HG03354 (cell line): Measurements from ENCODE around the gene NOL4L.
"Not testable (repeated sequence)": the region's sequence is repeated elsewhere in the genome, so short reads cannot be mapped to it uniquely, and the experiment has no call there.

Experiments
- ATAC-seq: cut with Tn5 transposase; IDR thresholded peaks from one replicate; pipeline ENCODE4 v1.9.1; 2021; ENCODE audit warnings: mild to moderate bottlenecking; ENCODE audit not compliant: unreplicated experiment, poor library complexity, severe bottlenecking

Gene NOL4L

DNA sequence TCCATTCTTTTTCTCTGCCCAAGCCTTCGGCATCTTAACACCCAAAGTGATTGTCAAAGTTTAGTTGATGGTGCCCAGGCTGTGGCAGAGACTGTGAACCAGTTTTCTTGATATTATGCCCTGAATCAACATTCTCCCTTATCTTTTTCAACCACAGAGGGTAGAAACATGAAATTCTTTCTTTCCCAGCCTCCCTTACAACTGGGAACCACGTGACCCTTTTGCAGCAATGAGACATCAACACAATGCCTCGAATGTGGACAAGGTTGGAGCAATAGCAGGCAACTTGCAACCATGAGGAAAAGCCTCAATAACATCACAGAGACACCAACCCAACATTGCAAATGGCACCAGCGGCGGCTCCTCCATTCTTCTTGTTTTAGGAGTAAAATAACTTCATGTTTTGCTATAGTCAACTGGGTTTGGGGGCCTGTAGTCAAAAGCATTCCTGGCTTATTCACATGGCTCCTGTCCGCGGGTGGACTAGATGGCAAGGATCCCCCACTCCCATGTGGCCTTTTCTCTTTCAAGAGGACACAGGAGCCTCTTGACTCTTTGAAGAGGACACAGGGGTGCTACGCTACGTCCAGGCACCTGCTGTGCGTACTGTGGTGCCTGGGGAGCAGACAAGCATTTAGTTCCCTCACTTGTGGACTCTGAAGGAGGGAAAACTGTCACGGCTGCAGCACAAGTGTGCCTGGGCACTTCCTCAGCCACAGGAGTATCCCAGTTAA is 90.5 kb downstream of the NOL4L start:
- ATAC-seq, result no peak

DNA sequence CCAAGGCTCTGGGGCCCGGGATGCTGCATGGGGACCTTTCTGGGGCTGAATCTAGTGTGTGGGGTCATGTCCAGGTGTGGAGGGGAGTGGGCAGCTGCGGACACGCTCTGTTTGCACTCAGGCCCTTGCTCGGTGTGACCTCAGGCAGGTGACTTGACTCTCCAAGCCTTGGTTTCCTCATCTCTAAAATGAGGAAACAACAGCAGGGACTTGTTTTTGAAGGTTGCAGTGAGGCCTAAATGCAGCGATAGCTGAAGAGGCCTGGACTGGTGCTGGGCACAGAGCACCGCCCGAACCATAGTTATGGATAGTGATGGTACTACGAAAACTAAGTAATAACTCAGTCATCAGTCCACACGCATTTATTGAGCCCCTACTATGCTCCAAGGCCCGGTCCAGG is 91.8 kb downstream of the NOL4L start:
- ATAC-seq, result no peak

DNA sequence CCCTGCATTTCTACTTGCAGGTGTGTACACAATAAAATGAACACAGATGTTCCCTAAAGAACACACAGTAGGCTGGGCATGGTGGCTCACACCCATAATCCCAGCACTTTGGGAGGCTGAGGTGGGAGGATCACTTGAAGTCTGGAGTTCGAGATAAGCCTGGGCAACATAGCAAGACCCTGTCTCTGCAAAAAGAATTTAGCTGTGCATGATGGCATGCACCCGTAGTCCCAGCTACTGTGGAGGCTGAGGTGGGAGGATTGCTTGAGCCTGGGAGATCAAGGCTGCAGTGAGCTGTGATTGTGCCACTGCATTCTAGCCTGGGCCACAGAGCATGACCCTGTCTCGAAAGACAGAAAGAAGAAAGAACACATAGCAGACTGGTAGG is 93.4 kb downstream of the NOL4L start:
- ATAC-seq, result not testable (repeated sequence)

DNA sequence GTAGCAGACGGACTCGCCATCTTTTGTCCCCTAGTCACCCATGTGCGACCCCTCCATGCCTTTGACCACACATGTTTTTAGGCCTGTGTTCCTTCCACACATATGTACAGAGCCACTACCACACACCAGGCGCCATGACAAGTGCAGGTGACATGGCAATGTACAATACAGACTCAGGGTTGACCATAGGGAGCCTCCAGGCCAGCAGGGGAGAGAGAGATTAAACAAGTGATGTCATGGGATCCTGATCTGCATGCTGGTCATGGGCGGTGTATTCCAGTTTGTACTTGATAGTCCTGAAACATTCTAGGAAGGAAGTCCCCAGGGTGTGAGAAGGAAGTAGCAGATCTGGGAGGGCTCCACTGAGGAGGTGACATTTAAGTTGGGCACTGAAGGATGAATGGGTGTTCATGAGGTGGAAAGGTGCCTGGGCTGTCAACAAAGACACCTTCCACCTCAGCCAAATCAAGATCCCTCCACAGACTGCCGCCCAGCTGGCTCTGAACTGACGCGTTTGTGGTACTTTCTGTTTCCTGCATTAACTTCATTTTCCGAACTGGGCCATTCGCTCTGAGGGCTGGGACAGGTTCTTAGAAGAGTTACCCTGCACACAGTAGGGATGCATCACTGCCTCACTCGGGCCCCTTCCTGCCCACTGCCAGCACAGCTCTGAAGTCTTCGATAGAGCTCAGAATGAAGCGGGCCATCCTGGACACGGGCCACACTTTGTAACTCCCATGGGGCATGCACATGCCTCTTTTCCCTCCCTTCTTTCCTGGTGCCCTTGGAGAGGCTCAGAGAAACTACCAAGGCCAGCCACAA is 94.0 kb downstream of the NOL4L start:
- no peak for ATAC-seq

- no peak for ATAC-seq
These were observed 96.9 kb downstream of the NOL4L start for GRCh38 chr20:32488066-32488838.

GRCh38 chr20:32487381-32487780 is 97.8 kb downstream of the NOL4L start:
- ATAC-seq, result no peak

DNA sequence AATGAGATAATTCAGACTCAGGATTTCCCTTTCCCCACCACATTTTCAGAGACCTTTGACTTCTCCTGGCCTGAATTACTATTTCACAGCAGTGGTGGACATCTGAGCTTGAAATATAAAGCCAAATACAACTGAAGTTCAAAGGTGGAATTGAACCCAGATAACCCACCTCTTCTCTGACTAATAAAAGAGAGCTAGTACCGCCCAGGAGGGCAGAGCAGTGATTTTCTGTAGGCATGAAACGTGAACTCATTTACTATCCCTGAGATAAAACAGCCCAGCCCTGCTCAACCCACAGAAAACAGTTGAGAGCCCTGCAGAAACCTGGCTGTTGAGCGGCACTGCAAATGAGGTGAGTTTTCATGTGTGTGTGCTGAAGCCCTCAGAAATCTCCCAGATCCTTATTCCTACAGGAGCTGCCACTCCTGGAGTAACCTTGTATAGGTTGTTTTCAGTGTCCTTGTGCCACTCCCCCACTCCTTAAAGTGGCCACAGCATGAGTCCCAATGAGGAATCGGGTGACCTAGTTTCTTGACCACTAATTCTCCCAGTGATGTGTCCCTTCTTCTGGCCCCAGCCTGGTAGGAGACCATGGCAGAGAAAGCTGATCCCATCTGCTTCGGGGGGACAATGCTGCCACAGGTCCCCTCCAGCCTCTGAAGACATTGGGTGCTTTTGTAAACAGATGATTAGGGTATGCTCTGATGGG is 99.2 kb downstream of the NOL4L start:
- no peak for ATAC-seq

- peak; percentile 84 for ATAC-seq
These were observed 100.0 kb downstream of the NOL4L start for GRCh38 chr20:32484958-32485769.

DNA sequence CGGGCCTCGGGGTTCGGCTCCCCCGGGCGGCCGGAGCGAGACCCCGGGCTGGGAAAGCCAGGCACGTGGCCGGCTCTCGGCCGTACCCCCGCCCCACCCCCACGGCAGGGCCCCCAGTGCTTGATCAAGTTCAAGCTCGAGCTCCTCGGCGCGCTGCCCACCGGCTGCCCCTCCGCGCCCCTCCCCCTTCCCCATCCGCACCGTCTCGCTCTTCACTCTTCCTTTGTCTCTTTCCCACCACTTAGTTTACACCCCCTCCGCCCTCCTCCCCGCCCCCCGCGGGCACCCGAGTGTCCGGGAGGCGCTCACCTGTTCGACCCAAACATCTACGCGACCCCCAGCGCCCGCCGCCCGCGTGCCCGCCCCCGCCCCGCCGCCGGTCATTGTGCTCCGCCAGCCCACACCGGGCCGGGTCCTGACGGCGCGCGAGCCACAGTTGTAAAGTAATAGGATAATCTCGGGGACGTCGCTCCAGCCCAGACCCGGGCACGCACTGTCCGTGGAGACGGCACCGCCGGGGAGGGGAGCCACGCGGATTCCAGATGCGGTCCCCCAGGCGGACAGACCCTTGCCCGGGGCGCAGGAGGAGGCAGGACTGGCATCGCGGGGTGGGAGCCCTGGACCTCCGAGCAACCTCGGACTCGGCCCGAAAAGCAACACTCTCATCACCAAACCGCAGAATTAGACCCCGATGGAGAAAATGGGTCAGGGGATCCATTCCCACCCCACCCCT is 100.7 kb downstream of the NOL4L start:
- no peak for ATAC-seq

- no peak for ATAC-seq
These were observed 101.5 kb downstream of the NOL4L start for GRCh38 chr20:32483351-32484224.

GRCh38 chr20:32482442-32483261 is 102.5 kb downstream of the NOL4L start:
- no peak for ATAC-seq

- ATAC-seq, result no peak
These were observed 103.0 kb downstream of the NOL4L start for GRCh38 chr20:32482143-32482441.

DNA sequence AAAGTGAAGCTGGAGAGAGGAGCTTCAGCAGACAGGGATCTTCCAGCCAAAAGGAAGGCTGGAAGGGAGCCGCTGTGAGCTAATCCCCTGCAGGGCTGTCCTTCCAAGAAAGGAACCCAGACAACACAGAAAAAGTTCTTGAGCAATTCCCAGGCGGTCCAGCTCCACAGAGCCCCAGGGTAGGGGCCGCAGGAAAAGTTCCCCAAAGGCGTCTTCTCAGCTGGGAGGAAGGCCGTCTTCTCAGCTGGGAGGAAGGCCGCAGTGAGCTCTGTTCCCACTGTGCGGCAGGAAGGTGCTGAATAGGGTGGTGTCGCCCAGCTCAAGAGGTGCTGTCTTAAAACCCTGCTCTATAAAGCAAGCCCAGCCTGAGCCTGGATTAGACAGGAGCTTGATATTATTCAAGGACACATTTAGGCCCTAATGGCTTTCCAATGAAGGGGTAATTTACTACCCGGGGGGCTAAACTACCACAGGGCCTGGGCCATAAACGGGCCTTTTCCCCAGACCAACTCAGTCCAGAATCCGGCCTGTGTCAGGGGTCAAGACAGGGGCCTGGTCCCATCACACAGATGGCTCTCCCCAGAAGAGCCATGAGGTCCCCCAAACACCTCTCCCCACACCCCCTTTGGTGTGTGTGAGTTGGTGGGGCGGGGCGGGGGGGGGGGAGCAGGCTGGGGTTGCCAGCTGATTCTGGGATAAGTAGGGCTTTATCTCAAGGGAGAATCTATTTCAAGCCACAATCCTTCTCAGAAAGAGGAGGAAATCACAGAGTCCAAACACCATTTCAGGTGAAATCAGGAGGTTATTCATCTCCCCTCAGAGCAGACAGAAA is 103.6 kb downstream of the NOL4L start:
- ATAC-seq, result no peak

DNA sequence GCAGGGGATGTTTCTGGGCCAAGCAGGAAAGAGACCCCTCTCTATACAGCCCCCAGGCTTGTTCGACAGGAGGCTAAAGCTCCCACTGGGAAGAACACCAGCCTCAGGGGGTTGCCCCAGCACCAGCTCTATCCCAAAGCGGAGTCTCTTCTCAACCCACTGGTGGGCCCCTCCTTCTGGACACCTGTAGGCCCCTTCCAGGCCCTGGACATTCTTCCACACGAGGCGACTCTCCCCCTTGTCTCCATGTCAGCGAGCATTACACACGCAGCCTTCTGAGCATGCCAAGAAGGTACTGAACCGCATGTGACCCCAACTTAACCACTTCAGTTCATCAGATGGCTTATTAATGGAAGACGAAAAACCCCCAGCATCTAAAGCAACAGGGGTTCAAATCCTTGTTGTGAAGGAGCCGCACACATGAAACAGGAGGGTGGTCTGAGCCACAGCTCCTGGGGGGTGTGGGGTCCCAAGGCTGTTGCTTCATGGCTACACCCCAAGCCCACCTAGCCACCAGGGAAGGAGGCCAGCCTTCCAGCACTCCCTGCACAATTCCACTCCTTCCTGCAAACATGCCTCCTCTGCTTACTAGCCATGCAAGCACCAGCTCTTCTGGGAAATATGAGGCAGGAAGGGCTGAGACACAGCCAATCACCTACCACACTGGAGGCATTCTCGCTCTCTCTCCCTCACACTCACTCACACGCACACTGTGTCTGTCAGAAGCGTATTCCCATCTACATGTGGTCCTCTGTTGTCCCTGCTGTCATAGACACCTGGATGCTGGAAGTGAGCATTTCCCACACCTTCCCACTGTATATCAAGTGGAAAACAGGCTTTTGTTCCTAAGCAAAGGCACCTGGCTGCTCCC is 104.5 kb downstream of the NOL4L start:
- ATAC-seq, result no peak

GRCh38 chr20:32479697-32480171 is 105.4 kb downstream of the NOL4L start:
- ATAC-seq, result no peak
